CD4-positive, alpha-beta T cell (primary cell): Measurements from ENCODE around the gene DIP2C. TPM values are rescaled to one million over a fixed set of nuclear protein-coding genes. Genes with fewer than 3 reads are reported as not detected.

Experiments
- ATAC-seq: fragments of 200-7000 bp; cut with Tn5 transposase; one replicate; pipeline ENCODE4 v1.10.0; 2022; ENCODE audit warnings: mild to moderate bottlenecking; ENCODE audit not compliant: poor library complexity
- CTCF ChIA-PET: fragments of 350-600 bp; sonication (Branson Sonifier 250); formaldehyde crosslinking; loops from one replicate; lab custom pipeline; 2021; ENCODE audit warnings: antibody characterized with exemption, inconsistent platforms; lab: Charles Lee
- POLR2A ChIA-PET: fragments of 350-600 bp; sonication (Branson Sonifier 250); formaldehyde crosslinking; loops from one replicate; lab custom pipeline; 2021; ENCODE audit warnings: antibody characterized with exemption, inconsistent platforms; lab: Charles Lee
- DNase-seq, 14 experiments: peaks; one replicate each; pipeline ENCODE4 v3.0.0-alpha.2; 2013 to 2020; ENCODE audit warnings: mixed read lengths in 2 of 14
- H3K27ac ChIP-seq, 2 donors: one replicate each; pipeline versions ENCODE4 v1.5.1 to v1.7.0; 2013; ENCODE audit warnings: low read length in 2 of 2, low read depth in 1 of 2, mild to moderate bottlenecking in 1 of 2
- H3K27me3 ChIP-seq, 2 experiments: 1 replicate in 1 of 2; 2 replicates in 1 of 2; pipeline versions ENCODE4 v1.6.1 to v1.7.0; 2013; ENCODE audit warnings: low read length in 2 of 2, control low read depth in 1 of 2, mild to moderate bottlenecking in 1 of 2, moderate library complexity in 1 of 2; ENCODE audit not compliant: insufficient read depth in 2 of 2, control insufficient read depth in 1 of 2
- H3K36me3 ChIP-seq: one replicate; pipeline ENCODE4 v1.6.1; 2013; ENCODE audit warnings: low read length, control low read depth; ENCODE audit not compliant: insufficient read depth
- H3K4me1 ChIP-seq: one replicate; pipeline ENCODE4 v1.6.1; 2013; ENCODE audit warnings: low read length, control low read depth; ENCODE audit not compliant: insufficient read depth
- H3K4me3 ChIP-seq: one replicate; pipeline ENCODE4 v1.5.1; 2013; ENCODE audit warnings: mild to moderate bottlenecking, low read length, moderate library complexity
- H3K9me3 ChIP-seq, 2 experiments: 1 replicate in 1 of 2; 2 replicates in 1 of 2; pipeline versions ENCODE4 v1.6.1 to v1.7.0; 2013; ENCODE audit warnings: low read length in 2 of 2, mild to moderate bottlenecking in 2 of 2, control low read depth in 1 of 2, moderate library complexity in 1 of 2; ENCODE audit not compliant: control insufficient read depth in 1 of 2, insufficient read depth in 1 of 2
- H3K27ac Mint-ChIP-seq: one replicate; pipeline ENCODE4 v1.8.0; 2020; ENCODE audit warnings: mixed read lengths
- H3K27me3 Mint-ChIP-seq: one replicate; pipeline ENCODE4 v1.8.0; 2021; ENCODE audit warnings: mixed read lengths
- H3K36me3 Mint-ChIP-seq: one replicate; pipeline ENCODE4 v1.8.0; 2021; ENCODE audit warnings: low read depth, mixed read lengths
- H3K4me1 Mint-ChIP-seq: one replicate; pipeline ENCODE4 v1.8.0; 2021; ENCODE audit warnings: low read depth, mixed read lengths
- H3K4me3 Mint-ChIP-seq: one replicate; pipeline ENCODE4 v1.8.0; 2020; ENCODE audit warnings: mild to moderate bottlenecking, mixed read lengths
- H3K9me3 Mint-ChIP-seq: one replicate; pipeline ENCODE4 v1.8.0; 2020; ENCODE audit warnings: mixed read lengths
- CTCF ChIP-seq: fragments of 200-600 bp; IDR thresholded peaks from one replicate; pipeline ENCODE4 v1.8.0; 2022; ENCODE audit warnings: antibody characterized with exemption, mild to moderate bottlenecking
- intact Hi-C, 2 experiments: fragments of 100-400 bp; cut with DNase I in 1 of 2; cut with micrococcal nuclease in 1 of 2; formaldehyde crosslinking; loops; one replicate each; pipeline versions ENCODE4 v1.15.1 to v1.9.0; 2023 to 2025; cut with DNase I, micrococcal nuclease
- total RNA-seq, 174 experiments: library from RNA in 2 of 174; stranded (reverse) in 2 of 174; gene quantifications; one replicate each; pipeline ENCODE4 v1.2.3 and lab custom pipeline; 2021 to 2026

DIP2C gene
- total RNA-seq, 2 experiments from 2014 or later, result 4.1 TPM

GRCh38 chr10:274866-275265 lies 414.6 kb downstream of the DIP2C start:
- Histone ChIP-seq H3K4me3 (no peak overlapping the region), H3K4me1 (no peaks in the 10 kb centered on the region), H3K9me3 (no peaks in the 10 kb centered on the region), H3K27me3 (no peaks in the 10 kb centered on the region), H3K36me3 (no peaks in the 10 kb centered on the region), H3K27ac (no peak overlapping the region)
- ATAC-seq, result no peak
- ChIA-PET POLR2A (no interaction called here), CTCF (no interaction called here)
- H3K27me3 Mint-ChIP-seq, result no peaks in the 10 kb centered on the region
- no peak for DNase-seq
- no peak overlapping the region for H3K27ac Mint-ChIP-seq
- TF ChIP-seq CTCF, result no peak
- intact Hi-C loops, result no loop called here
- H3K9me3 Mint-ChIP-seq, result no peaks in the 10 kb centered on the region
- peaks cover 13% of the 10 kb centered on the region for H3K36me3 Mint-ChIP-seq
- no peaks in the 10 kb centered on the region for H3K4me1 Mint-ChIP-seq
- no peak overlapping the region for H3K4me3 Mint-ChIP-seq

DNA sequence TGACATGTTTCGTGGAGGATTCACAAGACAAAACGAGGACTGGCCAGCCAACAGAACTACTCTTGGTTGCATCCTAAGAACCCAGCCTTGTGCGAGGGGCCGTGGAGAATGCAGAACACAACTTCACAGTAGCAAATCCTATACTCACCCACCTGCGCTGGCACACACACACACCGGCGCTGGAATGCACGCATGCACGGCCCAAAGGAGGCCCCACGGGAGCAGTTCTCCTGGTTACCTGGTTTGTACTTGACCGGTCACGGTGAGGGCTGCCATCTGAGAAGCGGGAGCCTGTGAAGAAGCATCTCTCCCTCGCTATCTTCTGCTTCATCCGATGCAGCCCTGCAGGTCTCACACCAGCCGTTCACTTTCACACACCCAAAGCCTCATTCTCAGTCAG lies 416.4 kb downstream of the DIP2C start:
- ChIA-PET CTCF (interaction anchor here (0.7 kb wide), 1 partner anchor 29 kb away, joined by 3 read pairs; no protein-coding TSS in a partner anchor), POLR2A (no interaction called here)
- Mint-ChIP-seq H3K27ac (no peak overlapping the region), H3K27me3 (no peaks in the 10 kb centered on the region), H3K9me3 (no peaks in the 10 kb centered on the region), H3K4me1 (no peaks in the 10 kb centered on the region), H3K4me3 (no peak overlapping the region), H3K36me3 (peaks cover 13% of the 10 kb centered on the region)
- ATAC-seq (no peak), DNase-seq (no peak)
- Histone ChIP-seq H3K4me3 (no peak overlapping the region), H3K4me1 (no peaks in the 10 kb centered on the region), H3K27me3 (no peaks in the 10 kb centered on the region), H3K36me3 (no peaks in the 10 kb centered on the region), H3K9me3 (no peaks in the 10 kb centered on the region), H3K27ac (no peak overlapping the region)
- intact Hi-C loops, result no loop called here
- TF ChIP-seq CTCF, result no peak

- no peak for TF ChIP-seq CTCF
- no peaks in the 10 kb centered on the region for H3K9me3 Mint-ChIP-seq
Observed at GRCh38 chr10:271722-272121, 417.7 kb downstream of the DIP2C start.

More at GRCh38 chr10:271722-272121, 417.7 kb downstream of the DIP2C start:
- intact Hi-C loops, result no loop called here
- peaks cover 2% of the 10 kb centered on the region for H3K36me3 Mint-ChIP-seq
- DNase-seq, result no peak
- H3K4me1 ChIP-seq, result no peaks in the 10 kb centered on the region
- POLR2A ChIA-PET, result no interaction called here
- CTCF ChIA-PET, result no interaction called here
- H3K27ac ChIP-seq, result no peak overlapping the region
- no peak overlapping the region for H3K4me3 Mint-ChIP-seq
- no peak overlapping the region for H3K27ac Mint-ChIP-seq
- no peak overlapping the region for H3K4me3 ChIP-seq
- no peaks in the 10 kb centered on the region for H3K27me3 ChIP-seq
- no peaks in the 10 kb centered on the region for H3K27me3 Mint-ChIP-seq
- ATAC-seq, result no peak
- H3K9me3 ChIP-seq, result no peaks in the 10 kb centered on the region
- H3K4me1 Mint-ChIP-seq, result no peaks in the 10 kb centered on the region
- no peaks in the 10 kb centered on the region for H3K36me3 ChIP-seq
